HepG2 (cell line): ENCODE results near the gene HMGN4. TPM values are rescaled to one million over a fixed set of nuclear protein-coding genes. Genes with fewer than 3 reads are reported as not detected.

Experiments used
- AHDC1 ChIP-seq: sonication (generic); formaldehyde crosslinking; IDR thresholded peaks from 2 replicates; pipeline ENCODE4 v1.5.1; 2020; ENCODE audit warnings: mild to moderate bottlenecking, missing genetic modification reagents, borderline replicate concordance
- ASH2L ChIP-seq: fragments of 300-600, 200-600 bp; sonication (generic); IDR thresholded peaks from 2 replicates; pipeline ENCODE4 v1.7.0; 2017; ENCODE audit warnings: low read depth, mild to moderate bottlenecking, moderate library complexity, mixed read lengths, low read length; ENCODE audit not compliant: insufficient read length
- ATF7-NPFF ChIP-seq: sonication (generic); formaldehyde crosslinking; IDR thresholded peaks from 2 replicates; pipeline ENCODE4 v1.8.1; 2023; ENCODE audit warnings: mild to moderate bottlenecking, low read depth, missing genetic modification reagents, moderate library complexity
- HBP1 ChIP-seq: IDR thresholded peaks from 2 replicates; pipeline ENCODE4 v1.6.1; 2016; ENCODE audit warnings: low read depth, control low read depth
- HNRNPUL1 ChIP-seq: fragments of 200-400 bp; formaldehyde crosslinking; IDR thresholded peaks from 2 replicates; pipeline ENCODE4 v1.6.1; 2017; ENCODE audit warnings: low read depth, mild to moderate bottlenecking, low read length, moderate library complexity
- TAF15 ChIP-seq: fragments of 200-400 bp; formaldehyde crosslinking; IDR thresholded peaks from one replicate; pipeline ENCODE4 v1.6.1; 2018; ENCODE audit warnings: mild to moderate bottlenecking, low read depth, low read length; ENCODE audit not compliant: poor library complexity, severe bottlenecking
- YEATS2 ChIP-seq: sonication (generic); formaldehyde crosslinking; IDR thresholded peaks from 2 replicates; pipeline ENCODE4 v1.4.0; 2020; ENCODE audit warnings: missing genetic modification reagents, borderline replicate concordance
- ZBTB25 ChIP-seq: IDR thresholded peaks from 2 replicates; pipeline ENCODE4 v1.6.1; 2018; ENCODE audit warnings: missing genetic modification reagents
- polyA plus RNA-seq, 8 experiments: library from polyadenylated mRNA; depleted of rRNA in 3 of 8; stranded (reverse) in 7 of 8; unstranded in 1 of 8; fragments of >200 nt; fragmentation: Illumina TruSeq in 4 of 8; extraction: Trizol in 4 of 8; gene quantifications; 2 replicates each; pipeline versions ENCODE4 v1.2.1 to v1.2.3, GENCODE V29; 2011 to 2016; ENCODE audit warnings: low read depth in 4 of 8, missing spikeins in 1 of 8, mixed read lengths in 1 of 8; ENCODE audit not compliant: insufficient read depth in 1 of 8
- total RNA-seq, 5 experiments: library from RNA; depleted of rRNA; stranded (reverse); fragments of >200 nt; fragmentation: Illumina TruSeq; extraction: Trizol; gene quantifications; 2 replicates each; pipeline ENCODE4 v1.2.3, GENCODE V29; 2016; ENCODE audit warnings: low read depth in 1 of 5
- TF ChIP-seq, protein P1 (sequence below): sonication (generic); formaldehyde crosslinking; IDR thresholded peaks from 2 replicates; pipeline ENCODE4 v1.4.0; 2020; ENCODE audit warnings: mild to moderate bottlenecking, missing genetic modification reagents
- TF ChIP-seq, protein P2 (sequence below): sonication (generic); formaldehyde crosslinking; IDR thresholded peaks from 2 replicates; pipeline ENCODE4 v1.9.0; 2021; ENCODE audit warnings: mild to moderate bottlenecking, missing genetic modification reagents
- TF ChIP-seq, protein P3 (sequence below): IDR thresholded peaks from 2 replicates; pipeline ENCODE4 v1.6.1; 2016; ENCODE audit warnings: missing genetic modification reagents, missing compliant biosample characterization

Gene HMGN4
- total and polyA plus RNA-seq, 2 of the 13 experiments (the other 11 are each of a cell fraction or from before 2014, with no cell fraction given): 39.9 to 52.1 TPM

GRCh38 chr6:26556263-26557070 lies 18.3 kb downstream of the HMGN4 start (continued):
- TF ChIP-seq, protein P1, sequence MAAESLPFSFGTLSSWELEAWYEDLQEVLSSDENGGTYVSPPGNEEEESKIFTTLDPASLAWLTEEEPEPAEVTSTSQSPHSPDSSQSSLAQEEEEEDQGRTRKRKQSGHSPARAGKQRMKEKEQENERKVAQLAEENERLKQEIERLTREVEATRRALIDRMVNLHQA (CRISPR knock-in tag): no peak
- no peak for TF ChIP-seq HBP1
- TF ChIP-seq ATF7-NPFF: 0 out of 2 replicates have a peak, but pooled peaks have one; percentile 42
- TF ChIP-seq HNRNPUL1: no peak
- TF ChIP-seq, protein P2, sequence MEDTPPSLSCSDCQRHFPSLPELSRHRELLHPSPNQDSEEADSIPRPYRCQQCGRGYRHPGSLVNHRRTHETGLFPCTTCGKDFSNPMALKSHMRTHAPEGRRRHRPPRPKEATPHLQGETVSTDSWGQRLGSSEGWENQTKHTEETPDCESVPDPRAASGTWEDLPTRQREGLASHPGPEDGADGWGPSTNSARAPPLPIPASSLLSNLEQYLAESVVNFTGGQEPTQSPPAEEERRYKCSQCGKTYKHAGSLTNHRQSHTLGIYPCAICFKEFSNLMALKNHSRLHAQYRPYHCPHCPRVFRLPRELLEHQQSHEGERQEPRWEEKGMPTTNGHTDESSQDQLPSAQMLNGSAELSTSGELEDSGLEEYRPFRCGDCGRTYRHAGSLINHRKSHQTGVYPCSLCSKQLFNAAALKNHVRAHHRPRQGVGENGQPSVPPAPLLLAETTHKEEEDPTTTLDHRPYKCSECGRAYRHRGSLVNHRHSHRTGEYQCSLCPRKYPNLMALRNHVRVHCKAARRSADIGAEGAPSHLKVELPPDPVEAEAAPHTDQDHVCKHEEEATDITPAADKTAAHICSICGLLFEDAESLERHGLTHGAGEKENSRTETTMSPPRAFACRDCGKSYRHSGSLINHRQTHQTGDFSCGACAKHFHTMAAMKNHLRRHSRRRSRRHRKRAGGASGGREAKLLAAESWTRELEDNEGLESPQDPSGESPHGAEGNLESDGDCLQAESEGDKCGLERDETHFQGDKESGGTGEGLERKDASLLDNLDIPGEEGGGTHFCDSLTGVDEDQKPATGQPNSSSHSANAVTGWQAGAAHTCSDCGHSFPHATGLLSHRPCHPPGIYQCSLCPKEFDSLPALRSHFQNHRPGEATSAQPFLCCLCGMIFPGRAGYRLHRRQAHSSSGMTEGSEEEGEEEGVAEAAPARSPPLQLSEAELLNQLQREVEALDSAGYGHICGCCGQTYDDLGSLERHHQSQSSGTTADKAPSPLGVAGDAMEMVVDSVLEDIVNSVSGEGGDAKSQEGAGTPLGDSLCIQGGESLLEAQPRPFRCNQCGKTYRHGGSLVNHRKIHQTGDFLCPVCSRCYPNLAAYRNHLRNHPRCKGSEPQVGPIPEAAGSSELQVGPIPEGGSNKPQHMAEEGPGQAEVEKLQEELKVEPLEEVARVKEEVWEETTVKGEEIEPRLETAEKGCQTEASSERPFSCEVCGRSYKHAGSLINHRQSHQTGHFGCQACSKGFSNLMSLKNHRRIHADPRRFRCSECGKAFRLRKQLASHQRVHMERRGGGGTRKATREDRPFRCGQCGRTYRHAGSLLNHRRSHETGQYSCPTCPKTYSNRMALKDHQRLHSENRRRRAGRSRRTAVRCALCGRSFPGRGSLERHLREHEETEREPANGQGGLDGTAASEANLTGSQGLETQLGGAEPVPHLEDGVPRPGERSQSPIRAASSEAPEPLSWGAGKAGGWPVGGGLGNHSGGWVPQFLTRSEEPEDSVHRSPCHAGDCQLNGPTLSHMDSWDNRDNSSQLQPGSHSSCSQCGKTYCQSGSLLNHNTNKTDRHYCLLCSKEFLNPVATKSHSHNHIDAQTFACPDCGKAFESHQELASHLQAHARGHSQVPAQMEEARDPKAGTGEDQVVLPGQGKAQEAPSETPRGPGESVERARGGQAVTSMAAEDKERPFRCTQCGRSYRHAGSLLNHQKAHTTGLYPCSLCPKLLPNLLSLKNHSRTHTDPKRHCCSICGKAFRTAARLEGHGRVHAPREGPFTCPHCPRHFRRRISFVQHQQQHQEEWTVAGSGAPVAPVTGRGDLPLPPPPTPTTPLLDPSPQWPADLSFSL (CRISPR knock-in tag): no peak
- peak; percentile 65; the same call in 1 of the 2 replicates for TF ChIP-seq AHDC1 (CRISPR knock-in tag)
- TF ChIP-seq ASH2L: no peak
- peak; percentile 13; the same call in 1 of the 2 replicates for TF ChIP-seq YEATS2 (CRISPR knock-in tag)
- no peak for TF ChIP-seq TAF15
- TF ChIP-seq ZBTB25 (CRISPR knock-in tag): no peak
- TF ChIP-seq, protein P3, sequence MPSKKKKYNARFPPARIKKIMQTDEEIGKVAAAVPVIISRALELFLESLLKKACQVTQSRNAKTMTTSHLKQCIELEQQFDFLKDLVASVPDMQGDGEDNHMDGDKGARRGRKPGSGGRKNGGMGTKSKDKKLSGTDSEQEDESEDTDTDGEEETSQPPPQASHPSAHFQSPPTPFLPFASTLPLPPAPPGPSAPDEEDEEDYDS (CRISPR knock-in tag): peak; percentile 80
